Astrocyte of the spinal cord (primary cell): ENCODE data around the gene ARHGDIG.

Source experiments
- DNase-seq: peaks from one replicate; pipeline ENCODE4 v3.0.0; 2011; ENCODE audit warnings: low read depth, low spot score
- H3K4me3 ChIP-seq: 2 replicates; pipeline ENCODE4 v1.5.1; 2011; ENCODE audit warnings: low read depth, mild to moderate bottlenecking, low read length, moderate library complexity
- in situ Hi-C: cut with HindIII; loops from 2 replicates; pipeline ENCODE4 v1.10.0; 2017; ENCODE audit warnings: low sequenced_read_pairs
- TF ChIP-seq, protein P1 (sequence below): IDR thresholded peaks from 2 replicates; pipeline ENCODE4 v1.5.1; 2012; ENCODE audit warnings: low read depth, mild to moderate bottlenecking, low read length, inconsistent platforms

The ARHGDIG gene

DNA sequence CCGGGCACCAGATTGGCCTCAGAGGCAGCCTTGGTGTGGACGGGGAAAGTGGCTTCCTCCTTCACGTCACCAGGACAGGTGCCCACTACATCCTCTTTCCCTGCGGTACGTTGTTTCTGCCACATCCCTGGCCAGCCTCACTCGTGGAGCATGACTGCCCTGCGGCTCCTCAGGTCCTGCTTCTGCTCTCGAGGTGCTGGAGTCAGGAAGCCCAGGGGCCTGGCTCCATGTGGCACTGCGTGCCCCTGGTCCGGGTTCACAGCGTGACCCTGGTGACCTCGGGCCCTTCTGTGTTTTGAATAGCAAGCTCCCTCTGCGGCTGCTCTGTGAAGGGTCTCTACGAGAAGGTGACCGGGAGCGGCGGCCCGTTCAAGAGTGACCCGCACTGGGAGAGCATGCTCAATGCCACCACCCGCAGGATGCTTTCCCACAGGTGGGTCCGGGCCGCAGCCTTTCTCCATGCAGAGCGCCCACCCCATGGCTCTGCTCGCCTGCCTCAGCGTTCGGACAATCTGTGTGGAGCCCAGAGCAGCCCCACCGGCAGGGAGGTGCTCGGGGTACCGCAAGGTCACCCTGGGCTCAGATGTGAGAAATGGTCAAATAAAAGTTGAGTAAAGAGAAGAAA is 18.2 kb upstream of the ARHGDIG start:
- TF ChIP-seq, protein P1, sequence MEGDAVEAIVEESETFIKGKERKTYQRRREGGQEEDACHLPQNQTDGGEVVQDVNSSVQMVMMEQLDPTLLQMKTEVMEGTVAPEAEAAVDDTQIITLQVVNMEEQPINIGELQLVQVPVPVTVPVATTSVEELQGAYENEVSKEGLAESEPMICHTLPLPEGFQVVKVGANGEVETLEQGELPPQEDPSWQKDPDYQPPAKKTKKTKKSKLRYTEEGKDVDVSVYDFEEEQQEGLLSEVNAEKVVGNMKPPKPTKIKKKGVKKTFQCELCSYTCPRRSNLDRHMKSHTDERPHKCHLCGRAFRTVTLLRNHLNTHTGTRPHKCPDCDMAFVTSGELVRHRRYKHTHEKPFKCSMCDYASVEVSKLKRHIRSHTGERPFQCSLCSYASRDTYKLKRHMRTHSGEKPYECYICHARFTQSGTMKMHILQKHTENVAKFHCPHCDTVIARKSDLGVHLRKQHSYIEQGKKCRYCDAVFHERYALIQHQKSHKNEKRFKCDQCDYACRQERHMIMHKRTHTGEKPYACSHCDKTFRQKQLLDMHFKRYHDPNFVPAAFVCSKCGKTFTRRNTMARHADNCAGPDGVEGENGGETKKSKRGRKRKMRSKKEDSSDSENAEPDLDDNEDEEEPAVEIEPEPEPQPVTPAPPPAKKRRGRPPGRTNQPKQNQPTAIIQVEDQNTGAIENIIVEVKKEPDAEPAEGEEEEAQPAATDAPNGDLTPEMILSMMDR, result no peak
- in situ Hi-C loops, result no loop called here
- DNase-seq, result no peak
- no peak overlapping the region for H3K4me3 ChIP-seq

DNA sequence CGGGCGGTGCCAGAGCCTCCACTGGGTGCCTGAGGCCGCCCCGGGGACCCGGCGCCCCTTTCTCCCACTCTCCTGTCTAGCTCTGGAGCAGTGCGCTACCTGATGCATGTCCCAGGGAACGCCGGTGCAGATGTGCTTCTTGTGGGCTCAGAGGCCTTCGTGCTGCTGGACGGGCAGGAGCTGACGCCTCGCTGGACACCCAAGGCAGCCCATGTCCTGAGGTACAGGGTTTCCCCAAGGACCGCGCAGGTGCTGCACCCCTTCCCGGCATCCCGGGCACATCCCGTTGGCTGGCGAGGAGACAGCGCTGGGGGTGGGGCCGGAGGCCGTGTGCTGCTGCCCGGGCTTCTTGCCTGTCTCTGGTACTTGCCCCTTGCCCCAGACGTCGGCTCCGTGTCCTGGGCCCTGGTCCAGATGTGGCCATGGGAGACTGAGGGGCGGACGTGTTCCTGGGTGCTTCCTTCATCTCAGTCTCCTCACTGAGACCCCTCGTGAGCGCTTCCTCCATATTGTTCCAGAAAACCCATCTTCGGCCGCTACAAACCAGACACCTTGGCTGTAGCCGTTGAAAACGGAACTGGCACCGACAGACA is 17.1 kb upstream of the ARHGDIG start:
- in situ Hi-C loops, result no loop called here

DNA sequence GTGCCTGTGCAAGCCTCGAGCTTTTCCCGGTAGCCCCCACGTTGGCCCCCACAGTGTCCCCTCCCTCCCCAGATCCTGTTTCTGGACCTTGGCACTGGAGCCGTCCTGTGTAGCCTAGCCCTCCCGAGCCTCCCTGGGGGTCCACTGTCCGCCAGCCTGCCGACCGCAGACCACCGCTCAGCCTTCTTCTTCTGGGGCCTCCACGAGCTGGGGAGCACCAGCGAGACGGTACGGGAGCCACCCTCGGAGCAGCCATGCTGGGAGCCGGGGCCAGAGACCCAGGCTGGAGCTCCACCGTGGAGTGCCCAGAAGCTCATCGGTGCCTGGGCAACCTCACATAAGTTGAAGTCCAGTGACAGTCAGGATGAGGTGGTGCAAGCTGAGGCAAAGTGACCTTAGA is 16.4 kb upstream of the ARHGDIG start:
- TF ChIP-seq, protein P1, result no peak
- in situ Hi-C loops, result no loop called here
- no peak for DNase-seq
- H3K4me3 ChIP-seq, result no peak overlapping the region

More for the DNA sequence above, 17.1 kb upstream of the ARHGDIG start:
- H3K4me3 ChIP-seq, result no peak overlapping the region
- no peak for DNase-seq
- TF ChIP-seq, protein P1, result no peak

DNA sequence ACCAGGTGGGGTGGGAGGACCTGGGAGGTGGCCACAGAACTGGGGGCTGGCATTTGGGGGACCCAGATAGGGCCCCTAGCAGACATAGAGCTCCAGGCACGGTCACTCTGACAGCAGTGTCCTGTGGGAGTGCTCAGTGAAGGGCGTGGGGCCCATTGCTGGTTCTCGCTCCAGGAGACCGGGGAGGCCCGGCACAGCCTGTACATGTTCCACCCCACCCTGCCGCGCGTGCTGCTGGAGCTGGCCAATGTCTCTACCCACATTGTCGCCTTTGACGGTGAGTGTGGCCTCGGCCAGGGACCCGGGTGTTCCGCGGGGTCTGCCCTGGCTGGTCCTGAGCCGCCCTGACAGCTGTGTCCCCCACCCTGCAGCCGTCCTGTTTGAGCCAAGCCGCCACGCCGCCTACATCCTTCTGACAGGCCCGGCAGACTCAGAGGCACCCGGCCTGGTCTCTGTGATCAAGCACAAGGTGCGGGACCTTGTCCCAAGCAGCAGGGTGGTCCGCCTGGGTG is 15.9 kb upstream of the ARHGDIG start:
- TF ChIP-seq, protein P1, result no peak
- in situ Hi-C loops, result no loop called here
- H3K4me3 ChIP-seq, result no peak overlapping the region
- DNase-seq, result no peak

DNA sequence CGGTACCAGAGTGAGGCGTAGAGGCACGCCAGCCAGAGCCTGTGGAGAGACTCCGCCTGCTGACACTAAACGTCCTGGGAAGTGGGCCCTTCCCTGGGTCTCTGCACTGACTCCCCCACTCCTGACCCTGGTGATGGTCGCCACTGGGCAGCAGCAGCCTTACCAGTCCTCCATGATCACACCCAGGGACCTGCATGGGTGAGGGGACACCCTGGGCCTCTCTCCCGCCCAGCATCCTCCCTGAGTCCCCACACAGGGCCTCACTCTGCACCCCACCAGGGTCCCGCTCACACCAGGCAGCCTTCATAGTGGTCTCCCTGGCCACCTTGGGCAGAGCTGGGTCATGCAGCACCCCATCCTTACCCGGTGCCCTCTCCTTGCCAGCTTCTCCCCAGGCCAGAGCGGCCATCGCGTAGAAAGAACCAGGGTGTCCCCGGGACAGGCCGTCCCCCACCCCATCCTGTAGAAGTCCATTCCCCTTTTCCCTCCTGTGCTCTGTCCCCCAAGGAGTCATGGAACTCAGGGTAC is 15.3 kb upstream of the ARHGDIG start:
- TF ChIP-seq, protein P1, result no peak
- no peak for DNase-seq
- no peak overlapping the region for H3K4me3 ChIP-seq
- in situ Hi-C loops, result no loop called here

DNA sequence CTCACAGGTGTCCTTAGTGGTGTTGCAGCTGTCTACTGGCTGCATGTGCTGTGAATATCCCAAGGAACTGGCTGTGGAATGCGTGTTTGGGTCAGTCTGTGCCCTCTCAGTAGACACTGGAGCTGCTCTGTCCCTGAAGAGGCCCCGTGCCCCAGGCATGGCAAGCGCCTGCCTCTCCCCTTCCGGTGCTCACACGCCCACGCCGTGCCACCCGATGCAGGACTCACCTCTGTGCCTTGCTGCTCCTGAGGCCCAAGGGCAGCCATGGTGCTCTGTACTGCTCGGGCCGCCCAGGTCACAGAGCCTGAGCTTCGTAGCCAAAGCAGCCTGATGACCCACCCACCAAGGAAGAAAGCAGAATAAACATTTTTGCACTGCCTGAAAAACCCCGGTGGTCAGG is 14.7 kb upstream of the ARHGDIG start:
- no peak overlapping the region for H3K4me3 ChIP-seq
- DNase-seq, result no peak
- TF ChIP-seq, protein P1, result no peak
- in situ Hi-C loops, result no loop called here
